KMS-11 (cell line): ENCODE measurements around the gene SAPCD1.

Experiments used
- H2AFZ ChIP-seq: fragments of 200-600 bp; sonication (generic); 2 replicates; pipeline ENCODE4 v1.6.1; 2016; ENCODE audit warnings: antibody characterized with exemption, mixed run types, low read depth
- H3K27ac ChIP-seq: fragments of 200-600 bp; sonication (generic); 2 replicates; pipeline ENCODE4 v1.6.1; 2016; ENCODE audit warnings: mild to moderate bottlenecking, mixed run types
- H3K27me3 ChIP-seq: fragments of 200-600 bp; sonication (generic); 2 replicates; pipeline ENCODE4 v1.6.1; 2017; ENCODE audit warnings: mild to moderate bottlenecking, low read depth, mixed run types, moderate library complexity; ENCODE audit not compliant: insufficient read depth
- H3K36me3 ChIP-seq: fragments of 200-600 bp; sonication (generic); 2 replicates; pipeline ENCODE4 v1.6.1; 2017; ENCODE audit warnings: mild to moderate bottlenecking, mixed run types; ENCODE audit not compliant: insufficient read depth
- H3K4me1 ChIP-seq: fragments of 200-600 bp; sonication (generic); 2 replicates; pipeline ENCODE4 v1.6.1; 2016; ENCODE audit warnings: mild to moderate bottlenecking, low read depth, mixed run types; ENCODE audit not compliant: poor library complexity, severe bottlenecking
- H3K4me2 ChIP-seq: fragments of 200-600 bp; sonication (generic); 2 replicates; pipeline ENCODE4 v1.7.0; 2016; ENCODE audit warnings: mild to moderate bottlenecking, mixed run types
- H3K4me3 ChIP-seq: fragments of 200-600 bp; sonication (generic); IDR thresholded peaks from 2 replicates; pipeline ENCODE4 v1.6.1; 2017; ENCODE audit warnings: low read depth, low read length, mixed read lengths; ENCODE audit not compliant: insufficient read depth
- H3K79me2 ChIP-seq: fragments of 200-600 bp; sonication (generic); 2 replicates; pipeline ENCODE4 v1.6.1; 2016; ENCODE audit warnings: low read depth, mixed run types; ENCODE audit not compliant: insufficient read depth
- H3K9ac ChIP-seq: fragments of 200-600 bp; sonication (generic); 2 replicates; pipeline ENCODE4 v1.6.1; 2016; ENCODE audit warnings: mild to moderate bottlenecking, mixed run types
- H4K20me1 ChIP-seq: fragments of 200-600 bp; sonication (generic); 2 replicates; pipeline ENCODE4 v1.6.1; 2016; ENCODE audit warnings: mild to moderate bottlenecking, mixed run types; ENCODE audit not compliant: insufficient read depth
- TF ChIP-seq, protein P1 (sequence below): fragments of 200-600 bp; sonication (generic); conservative IDR thresholded peaks from 2 replicates; pipeline ENCODE4 v1.6.1; 2017; ENCODE audit warnings: low read depth, mild to moderate bottlenecking, antibody characterized with exemption, low read length, moderate library complexity, mixed read lengths

The SAPCD1 gene

DNA sequence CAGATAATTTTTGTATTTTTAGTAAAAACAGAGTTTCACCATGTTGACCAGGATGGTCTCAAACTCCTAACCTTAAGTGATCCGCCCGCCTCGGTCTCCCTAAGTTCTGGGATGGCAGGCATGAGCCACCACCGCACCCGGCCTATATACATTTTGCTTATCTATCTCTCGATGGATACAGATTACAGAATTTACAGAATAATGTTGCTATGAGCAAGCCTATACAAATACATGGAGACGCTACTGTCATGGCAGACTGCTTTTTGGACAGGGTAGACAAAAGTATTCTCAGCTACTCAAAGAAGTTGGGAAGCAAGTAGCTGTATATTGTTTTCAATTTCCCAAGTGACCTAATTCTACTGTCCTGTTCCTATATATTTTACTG is 51.0 kb downstream of the SAPCD1 start:
- TF ChIP-seq, protein P1, sequence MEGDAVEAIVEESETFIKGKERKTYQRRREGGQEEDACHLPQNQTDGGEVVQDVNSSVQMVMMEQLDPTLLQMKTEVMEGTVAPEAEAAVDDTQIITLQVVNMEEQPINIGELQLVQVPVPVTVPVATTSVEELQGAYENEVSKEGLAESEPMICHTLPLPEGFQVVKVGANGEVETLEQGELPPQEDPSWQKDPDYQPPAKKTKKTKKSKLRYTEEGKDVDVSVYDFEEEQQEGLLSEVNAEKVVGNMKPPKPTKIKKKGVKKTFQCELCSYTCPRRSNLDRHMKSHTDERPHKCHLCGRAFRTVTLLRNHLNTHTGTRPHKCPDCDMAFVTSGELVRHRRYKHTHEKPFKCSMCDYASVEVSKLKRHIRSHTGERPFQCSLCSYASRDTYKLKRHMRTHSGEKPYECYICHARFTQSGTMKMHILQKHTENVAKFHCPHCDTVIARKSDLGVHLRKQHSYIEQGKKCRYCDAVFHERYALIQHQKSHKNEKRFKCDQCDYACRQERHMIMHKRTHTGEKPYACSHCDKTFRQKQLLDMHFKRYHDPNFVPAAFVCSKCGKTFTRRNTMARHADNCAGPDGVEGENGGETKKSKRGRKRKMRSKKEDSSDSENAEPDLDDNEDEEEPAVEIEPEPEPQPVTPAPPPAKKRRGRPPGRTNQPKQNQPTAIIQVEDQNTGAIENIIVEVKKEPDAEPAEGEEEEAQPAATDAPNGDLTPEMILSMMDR = no peak
- Histone ChIP-seq H3K4me3 (no peak overlapping the region), H3K79me2 (no peaks in the 10 kb centered on the region), H3K4me1 (no peaks in the 10 kb centered on the region), H3K27me3 (no peaks in the 10 kb centered on the region), H3K27ac (no peak overlapping the region), H3K9ac (no peak overlapping the region), H4K20me1 (no peaks in the 10 kb centered on the region), H3K36me3 (no peaks in the 10 kb centered on the region), H3K4me2 (no peak overlapping the region), H2AFZ (no peak overlapping the region)
